ENCODE measurements around the gene FAXDC2.
"Not testable (repeated sequence)": the region's sequence is repeated elsewhere in the genome, so short reads cannot be mapped to it uniquely, and the experiment has no call there.

FAXDC2 gene

GRCh38 chr5:154860765-154861164 lies 10.4 kb upstream of the FAXDC2 start:
- no peak for DNase-seq

GRCh38 chr5:154860123-154860522 lies 9.7 kb upstream of the FAXDC2 start:
- no peak for DNase-seq

GRCh38 chr5:154858972-154859871 lies 8.8 kb upstream of the FAXDC2 start:
- DNase-seq = no peak

- peak; percentile 97 for DNase-seq
Measured at GRCh38 chr5:154858297-154858971, 8.0 kb upstream of the FAXDC2 start, which contains the start of gene CNOT8. Gene CNOT8 (plus strand): TSS chr5:154858627. CDS start chr5:154863279, 4,652 bp downstream.

GRCh38 chr5:154857530-154858296 lies 7.3 kb upstream of the FAXDC2 start:
- peak; percentile 95 for DNase-seq

GRCh38 chr5:154851351-154851750 lies 948 bp upstream of the FAXDC2 start:
- DNase-seq = no peak

- DNase-seq = no peak
Measured at GRCh38 chr5:154849791-154850201, 607 bp downstream of the FAXDC2 start.

GRCh38 chr5:154849264-154849785 lies 1.1 kb downstream of the FAXDC2 start:
- DNase-seq = no peak

- no peak for DNase-seq
Measured at GRCh38 chr5:154844809-154845208, 5.6 kb downstream of the FAXDC2 start.

GRCh38 chr5:154842689-154843530 lies 7.5 kb downstream of the FAXDC2 start:
- no peak for DNase-seq

- DNase-seq = no peak
Measured at GRCh38 chr5:154841273-154841661, 9.1 kb downstream of the FAXDC2 start.

GRCh38 chr5:154840435-154841272 lies 9.7 kb downstream of the FAXDC2 start:
- no peak for DNase-seq

- no peak for DNase-seq
Measured at GRCh38 chr5:154837009-154837901, 13.1 kb downstream of the FAXDC2 start.

GRCh38 chr5:154836225-154836624 lies 14.2 kb downstream of the FAXDC2 start:
- no peak for DNase-seq

- not testable (repeated sequence) for DNase-seq
Measured at GRCh38 chr5:154835701-154836052, 14.7 kb downstream of the FAXDC2 start.

GRCh38 chr5:154834053-154834452 lies 16.4 kb downstream of the FAXDC2 start:
- DNase-seq = no peak

GRCh38 chr5:154832804-154833203 lies 17.6 kb downstream of the FAXDC2 start:
- not testable (repeated sequence) for DNase-seq

GRCh38 chr5:154831451-154831850 lies 19.0 kb downstream of the FAXDC2 start:
- no peak for DNase-seq

GRCh38 chr5:154830596-154830995 lies 19.8 kb downstream of the FAXDC2 start:
- no peak for DNase-seq

- DNase-seq = no peak
Measured at GRCh38 chr5:154830219-154830595, 20.2 kb downstream of the FAXDC2 start.
